NOMO-1 treated with dmso at 0.1 percent for 144 hours (cell line): Measurements from ENCODE around the gene CWC27.

ENCODE experiments used
- DNase-seq: peaks from one replicate; lab custom pipeline; 2025; ENCODE audit not compliant: unreplicated experiment; lab: John Stamatoyannopoulos, UW

CWC27 gene, protein sequence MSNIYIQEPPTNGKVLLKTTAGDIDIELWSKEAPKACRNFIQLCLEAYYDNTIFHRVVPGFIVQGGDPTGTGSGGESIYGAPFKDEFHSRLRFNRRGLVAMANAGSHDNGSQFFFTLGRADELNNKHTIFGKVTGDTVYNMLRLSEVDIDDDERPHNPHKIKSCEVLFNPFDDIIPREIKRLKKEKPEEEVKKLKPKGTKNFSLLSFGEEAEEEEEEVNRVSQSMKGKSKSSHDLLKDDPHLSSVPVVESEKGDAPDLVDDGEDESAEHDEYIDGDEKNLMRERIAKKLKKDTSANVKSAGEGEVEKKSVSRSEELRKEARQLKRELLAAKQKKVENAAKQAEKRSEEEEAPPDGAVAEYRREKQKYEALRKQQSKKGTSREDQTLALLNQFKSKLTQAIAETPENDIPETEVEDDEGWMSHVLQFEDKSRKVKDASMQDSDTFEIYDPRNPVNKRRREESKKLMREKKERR

GRCh38 chr5:64768358-64769312 lies at the start of gene CWC27, which contains the start of gene SREK1IP1:
Gene CWC27 (plus strand): TSS chr5:64768930. CDS start chr5:64769147, 217 bp downstream.
Gene SREK1IP1 (minus strand): TSS chr5:64768691. CDS start chr5:64768517, 174 bp downstream.
- peak; percentile 77 for DNase-seq

DNA sequence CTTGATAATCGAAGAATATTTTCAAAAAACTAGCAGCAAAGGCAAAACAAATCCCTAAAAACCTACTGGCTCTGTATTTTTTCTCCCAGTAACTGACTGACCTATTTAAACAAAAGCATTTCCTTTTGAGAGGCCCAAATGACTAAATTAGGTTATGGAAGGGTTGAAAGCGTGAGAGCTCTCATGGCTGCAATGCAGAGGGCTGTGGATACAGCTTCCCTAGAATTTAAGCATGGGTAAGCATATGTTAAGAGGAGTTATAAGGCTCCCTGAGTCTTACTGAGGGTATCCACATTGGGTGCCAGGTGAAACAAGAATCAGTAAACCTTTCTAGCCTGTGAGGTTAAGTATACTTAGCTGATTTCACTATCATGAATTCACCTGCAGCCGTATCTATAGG lies 46.1 kb upstream of the CWC27 start:
- DNase-seq, result no peak

DNA sequence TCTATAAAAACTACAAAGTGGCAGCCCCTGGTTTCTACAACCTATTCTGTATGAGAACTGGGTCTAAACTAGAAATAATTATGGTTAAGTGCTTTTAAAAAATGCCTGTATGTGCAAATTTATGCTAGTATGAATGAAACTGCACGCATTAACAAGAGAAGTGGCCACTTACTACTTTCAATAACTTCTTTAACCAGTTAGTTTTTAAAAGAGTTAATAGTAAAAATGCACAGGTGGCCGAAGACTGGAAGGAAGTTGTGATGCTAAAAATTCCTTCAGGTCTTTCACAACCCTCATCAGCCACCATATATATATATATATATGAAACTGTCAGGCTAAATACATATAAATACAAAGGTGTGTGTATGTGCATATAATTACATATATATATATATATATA lies 41.6 kb upstream of the CWC27 start:
- DNase-seq, result no peak

- no peak for DNase-seq
Observed at GRCh38 chr5:64742411-64742810, 26.3 kb upstream of the CWC27 start.

GRCh38 chr5:64742821-64743220 lies 25.9 kb upstream of the CWC27 start:
- no peak for DNase-seq

DNA sequence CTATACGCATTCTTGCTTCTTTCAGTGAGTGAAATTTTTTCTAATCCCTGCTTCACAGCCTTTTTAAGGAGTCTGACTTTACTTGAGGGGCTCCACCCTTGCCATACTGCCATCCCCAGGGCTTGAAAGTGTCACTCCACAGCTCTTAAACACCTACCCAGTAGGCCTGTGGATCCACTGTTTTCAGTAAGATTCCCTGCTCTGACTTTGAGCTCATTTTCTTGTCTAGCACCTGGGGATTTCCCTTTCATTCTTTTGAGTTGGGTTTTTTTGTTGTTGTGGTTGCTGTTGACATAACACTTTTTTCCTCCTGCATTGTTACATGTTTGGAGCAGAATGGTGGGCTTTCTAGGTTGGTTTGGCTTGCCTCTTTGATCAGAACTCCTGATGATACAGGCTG lies 23.8 kb upstream of the CWC27 start:
- no peak for DNase-seq

- DNase-seq, result no peak
Observed at GRCh38 chr5:64746446-64746845, 22.3 kb upstream of the CWC27 start.

GRCh38 chr5:64749385-64749784 lies 19.3 kb upstream of the CWC27 start:
- no peak for DNase-seq

DNA sequence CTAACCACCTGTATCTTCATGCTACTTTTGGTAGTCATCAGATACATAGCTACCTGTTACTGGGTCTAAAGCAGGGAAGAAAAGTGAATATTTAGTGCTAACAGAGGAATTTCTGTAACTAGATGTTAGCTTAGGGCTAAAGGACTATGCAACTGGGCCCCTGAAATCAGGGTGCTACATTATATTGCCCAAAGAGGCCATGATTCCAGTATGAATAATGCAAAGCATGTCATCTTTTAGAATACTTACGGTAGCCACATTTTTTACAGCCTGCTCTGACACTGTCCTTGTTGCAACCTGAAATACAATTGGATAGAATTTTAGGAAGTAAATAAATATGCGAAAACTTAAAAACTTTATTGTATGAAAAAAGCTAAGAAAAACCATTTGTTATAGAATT lies 14.7 kb upstream of the CWC27 start:
- DNase-seq, result no peak

- DNase-seq, result no peak
Observed at GRCh38 chr5:64758901-64759300, 9.8 kb upstream of the CWC27 start.

GRCh38 chr5:64759960-64760660 lies 8.6 kb upstream of the CWC27 start:
- no peak for DNase-seq

- DNase-seq, result no peak
Observed at GRCh38 chr5:64763948-64764503, 4.7 kb upstream of the CWC27 start.

- DNase-seq, result no peak
Observed at GRCh38 chr5:64765804-64766504, 2.8 kb upstream of the CWC27 start.

DNA sequence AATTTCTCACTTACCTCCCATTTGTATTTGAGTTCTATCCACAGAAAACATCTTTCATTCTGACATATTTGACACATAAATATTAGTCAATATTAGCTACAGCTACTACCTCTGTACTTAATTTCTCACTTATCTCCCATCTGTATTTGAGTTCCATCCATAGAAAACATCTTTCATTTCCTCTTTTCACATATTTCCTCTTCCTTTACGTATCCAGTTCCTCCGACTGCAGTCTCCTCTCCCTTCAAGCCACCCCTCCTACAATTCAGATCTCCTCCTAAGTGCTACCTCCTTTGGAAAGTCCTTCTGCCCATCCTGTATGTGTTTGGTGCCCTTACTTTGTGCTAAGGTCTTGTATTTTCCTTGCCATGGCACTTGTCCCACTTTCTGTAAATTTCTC lies 1.8 kb upstream of the CWC27 start:
- DNase-seq, result no peak

GRCh38 chr5:64767959-64768357 lies 772 bp upstream of the CWC27 start:
- no peak for DNase-seq

GRCh38 chr5:64769855-64770254 lies 1.1 kb downstream of the CWC27 start:
- DNase-seq, result no peak

GRCh38 chr5:64771736-64772135 lies 3.0 kb downstream of the CWC27 start:
- no peak for DNase-seq

DNA sequence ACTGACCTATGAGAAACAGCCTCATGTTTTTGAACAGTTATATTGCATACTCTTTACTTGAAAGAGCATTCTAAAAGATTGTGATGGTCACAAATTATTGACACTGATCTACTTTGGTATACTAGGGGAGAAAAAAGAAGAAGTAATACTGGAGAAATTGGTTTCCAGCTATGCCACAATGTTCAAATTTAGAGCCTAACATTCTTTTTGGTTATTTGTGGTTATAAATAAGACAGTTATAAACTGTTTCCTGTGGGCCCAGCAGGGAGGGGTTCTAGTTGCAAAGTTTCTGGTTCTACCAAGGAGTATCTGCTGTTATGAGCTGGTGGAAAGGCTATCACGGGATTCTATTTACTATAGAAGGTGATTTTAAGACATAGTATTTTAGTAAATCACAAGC lies 4.8 kb downstream of the CWC27 start:
- DNase-seq, result no peak

DNA sequence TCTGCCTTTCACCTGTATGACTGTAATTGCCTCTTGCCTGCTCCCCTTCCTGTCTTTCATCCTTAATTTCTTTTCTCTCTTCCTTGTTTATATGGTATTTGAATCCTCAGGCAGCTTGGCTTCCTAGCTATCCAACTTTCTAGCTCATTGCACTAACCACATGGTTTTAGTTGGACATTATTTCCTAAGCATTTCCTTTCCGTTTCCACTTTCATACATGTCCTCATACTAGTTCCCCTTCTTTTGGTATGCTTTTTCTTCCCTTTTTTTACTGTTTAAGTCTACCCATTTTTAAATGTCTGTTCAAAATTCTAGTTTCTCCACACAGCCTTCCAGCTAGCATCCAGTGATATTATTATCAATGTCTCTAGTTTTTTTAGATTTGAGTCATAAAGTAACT lies 6.6 kb downstream of the CWC27 start:
- peak; percentile 41 for DNase-seq

GRCh38 chr5:64784451-64785025 lies 15.8 kb downstream of the CWC27 start:
- peak; percentile 29 for DNase-seq
